HepG2 (cell line): ENCODE measurements around the gene STX12. TPM values are rescaled to one million over a fixed set of nuclear protein-coding genes. Genes with fewer than 3 reads are reported as not detected.

ENCODE experiments used
- RNF219 ChIP-seq: sonication (generic); formaldehyde crosslinking; IDR thresholded peaks from 2 replicates; pipeline ENCODE4 v1.5.0; 2020; ENCODE audit warnings: mild to moderate bottlenecking, missing genetic modification reagents
- ZBTB40 ChIP-seq, 2 experiments: fragments of 450-650 bp in 1 of 2; sonication (generic) in 1 of 2; formaldehyde crosslinking in 1 of 2; IDR thresholded peaks; 2 replicates each; pipeline versions ENCODE4 v1.6.1 to v1.8.0; 2016 to 2022; ENCODE audit warnings: antibody characterized with exemption in 1 of 2, mild to moderate bottlenecking in 1 of 2, missing genetic modification reagents in 1 of 2
- ZSCAN20 ChIP-seq: sonication (generic); formaldehyde crosslinking; IDR thresholded peaks from 2 replicates; pipeline ENCODE4 v1.4.0; 2020; ENCODE audit warnings: missing genetic modification reagents, mild to moderate bottlenecking, borderline replicate concordance
- polyA plus RNA-seq, 8 experiments: library from polyadenylated mRNA; depleted of rRNA in 3 of 8; stranded (reverse) in 7 of 8; unstranded in 1 of 8; fragments of >200 nt; fragmentation: Illumina TruSeq in 4 of 8; extraction: Trizol in 4 of 8; gene quantifications; 2 replicates each; pipeline versions ENCODE4 v1.2.1 to v1.2.3, GENCODE V29; 2011 to 2016; ENCODE audit warnings: low read depth in 4 of 8, missing spikeins in 1 of 8, mixed read lengths in 1 of 8; ENCODE audit not compliant: insufficient read depth in 1 of 8
- total RNA-seq, 5 experiments: library from RNA; depleted of rRNA; stranded (reverse); fragments of >200 nt; fragmentation: Illumina TruSeq; extraction: Trizol; gene quantifications; 2 replicates each; pipeline ENCODE4 v1.2.3, GENCODE V29; 2016; ENCODE audit warnings: low read depth in 1 of 5

Gene STX12
- total and polyA plus RNA-seq, 2 of the 13 experiments (the other 11 are each of a cell fraction or from before 2014, with no cell fraction given), result 9.0 to 19.7 TPM

DNA sequence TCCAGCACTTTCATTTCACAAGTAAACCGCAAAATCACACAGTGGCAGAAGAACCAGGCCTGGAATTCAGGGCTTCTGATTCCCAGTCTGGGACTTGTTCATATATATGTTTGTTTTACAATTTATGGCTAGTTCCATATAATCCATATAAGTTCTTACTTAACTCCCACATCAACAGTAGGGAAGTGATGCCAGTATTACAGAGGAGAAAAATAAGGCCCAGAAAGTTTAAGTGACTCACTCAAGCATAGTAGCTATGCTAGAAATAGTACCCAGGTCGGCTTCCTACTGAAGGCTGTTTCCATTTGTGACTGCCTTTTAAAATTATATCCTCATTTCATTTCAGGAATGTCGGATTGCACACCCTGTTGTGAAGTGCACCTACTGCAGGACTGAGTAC lies 45.9 kb upstream of the STX12 start (continued):
- TF ChIP-seq RNF219 (CRISPR knock-in tag), result no peak
- TF ChIP-seq ZSCAN20, result no peak
- TF ChIP-seq ZBTB40 (IDR thresholded peaks at IDR 0.05), result no peak
- TF ChIP-seq ZBTB40 (CRISPR knock-in tag; IDR thresholded peaks at IDR 0.05), result no peak
